HEK293 (cell line): Measurements from ENCODE around the gene TMEM135.
A peak's percentile ranks its signal among the peaks of the same experiment; 100 is the strongest.

Source experiments
- BCL11B ChIP-seq: fragments of 450-650 bp; formaldehyde crosslinking; IDR thresholded peaks from 2 replicates; pipeline ENCODE4 v1.5.1; 2016; ENCODE audit warnings: low read depth, missing biosample characterization, missing genetic modification characterization
- BCL6B ChIP-seq: fragments of 450-650 bp; formaldehyde crosslinking; IDR thresholded peaks from 2 replicates; pipeline ENCODE4 v1.5.1; 2017; ENCODE audit warnings: missing biosample characterization, missing genetic modification characterization
- GLIS2 ChIP-seq: fragments of 450-650 bp; formaldehyde crosslinking; IDR thresholded peaks from 2 replicates; pipeline ENCODE4 v1.5.1; 2016; ENCODE audit warnings: missing biosample characterization, missing genetic modification characterization
- MZF1 ChIP-seq: fragments of 450-650 bp; formaldehyde crosslinking; IDR thresholded peaks from 2 replicates; pipeline ENCODE4 v1.5.1; 2017; ENCODE audit warnings: missing biosample characterization, missing genetic modification characterization, borderline replicate concordance
- SP2 ChIP-seq: fragments of 450-650 bp; formaldehyde crosslinking; IDR thresholded peaks from 2 replicates; pipeline ENCODE4 v1.5.1; 2016; ENCODE audit warnings: missing biosample characterization, missing genetic modification characterization
- SP7 ChIP-seq: fragments of 450-650 bp; formaldehyde crosslinking; IDR thresholded peaks from 2 replicates; pipeline ENCODE4 v1.5.1; 2016; ENCODE audit warnings: missing biosample characterization, missing genetic modification characterization
- TCF7L2 ChIP-seq: IDR thresholded peaks from 2 replicates; pipeline ENCODE4 v1.6.1; 2011; ENCODE audit warnings: low read depth, mild to moderate bottlenecking, inconsistent platforms, low read length, moderate library complexity, borderline replicate concordance
- ZBTB48 ChIP-seq: fragments of 450-650 bp; formaldehyde crosslinking; IDR thresholded peaks from 2 replicates; pipeline ENCODE4 v1.5.1; 2016; ENCODE audit warnings: missing biosample characterization, missing genetic modification characterization
- ZEB2 ChIP-seq: fragments of 450-650 bp; formaldehyde crosslinking; IDR thresholded peaks from 2 replicates; pipeline ENCODE4 v1.5.1; 2016; ENCODE audit warnings: missing biosample characterization, missing genetic modification characterization
- ZFP69B ChIP-seq: fragments of 450-650 bp; formaldehyde crosslinking; IDR thresholded peaks from 2 replicates; pipeline ENCODE4 v1.5.1; 2016; ENCODE audit warnings: missing biosample characterization, missing genetic modification characterization
- ZNF155 ChIP-seq: fragments of 450-650 bp; formaldehyde crosslinking; IDR thresholded peaks from 2 replicates; pipeline ENCODE4 v1.5.1; 2016; ENCODE audit warnings: missing biosample characterization, missing genetic modification characterization
- ZNF184 ChIP-seq: fragments of 450-650 bp; IDR thresholded peaks from 2 replicates; pipeline ENCODE4 v1.5.1; 2018; ENCODE audit warnings: missing biosample characterization, mild to moderate bottlenecking, missing genetic modification characterization
- ZNF2 ChIP-seq: fragments of 450-650 bp; formaldehyde crosslinking; IDR thresholded peaks from 2 replicates; pipeline ENCODE4 v1.5.1; 2016; ENCODE audit warnings: missing biosample characterization, missing genetic modification characterization
- ZNF211 ChIP-seq: fragments of 450-650 bp; formaldehyde crosslinking; IDR thresholded peaks from 2 replicates; pipeline ENCODE4 v1.5.1; 2016; ENCODE audit warnings: low read depth, missing biosample characterization, missing genetic modification characterization
- ZNF223 ChIP-seq: fragments of 450-650 bp; formaldehyde crosslinking; IDR thresholded peaks from 2 replicates; pipeline ENCODE4 v1.5.1; 2016; ENCODE audit warnings: missing biosample characterization, missing genetic modification characterization
- ZNF37A ChIP-seq: fragments of 450-650 bp; IDR thresholded peaks from 2 replicates; pipeline ENCODE4 v1.5.1; 2018; ENCODE audit warnings: missing biosample characterization, missing genetic modification characterization
- ZNF404 ChIP-seq: fragments of 450-650 bp; formaldehyde crosslinking; IDR thresholded peaks from 2 replicates; pipeline ENCODE4 v1.5.1; 2017; ENCODE audit warnings: missing biosample characterization, missing genetic modification characterization
- ZNF416 ChIP-seq: fragments of 450-650 bp; formaldehyde crosslinking; IDR thresholded peaks from 2 replicates; pipeline ENCODE4 v1.5.1; 2016; ENCODE audit warnings: missing biosample characterization, missing genetic modification characterization
- ZNF529 ChIP-seq: fragments of 450-650 bp; formaldehyde crosslinking; IDR thresholded peaks from 2 replicates; pipeline ENCODE4 v1.5.1; 2017; ENCODE audit warnings: missing genetic modification characterization, missing biosample characterization; ENCODE audit not compliant: insufficient replicate concordance
- ZNF544 ChIP-seq: fragments of 450-650 bp; formaldehyde crosslinking; IDR thresholded peaks from 2 replicates; pipeline ENCODE4 v1.5.0; 2017; ENCODE audit warnings: missing biosample characterization, missing genetic modification characterization
- ZNF560 ChIP-seq: fragments of 450-650 bp; formaldehyde crosslinking; IDR thresholded peaks from 2 replicates; pipeline ENCODE4 v1.5.1; 2017; ENCODE audit warnings: missing biosample characterization, missing genetic modification characterization, borderline replicate concordance
- ZNF585B ChIP-seq: fragments of 450-650 bp; formaldehyde crosslinking; IDR thresholded peaks from 2 replicates; pipeline ENCODE4 v1.5.1; 2016; ENCODE audit warnings: missing biosample characterization, missing genetic modification characterization
- ZNF624 ChIP-seq: fragments of 450-650 bp; formaldehyde crosslinking; IDR thresholded peaks from 2 replicates; pipeline ENCODE4 v1.5.1; 2017; ENCODE audit warnings: missing biosample characterization, missing genetic modification characterization
- ZNF629 ChIP-seq: fragments of 450-650 bp; formaldehyde crosslinking; IDR thresholded peaks from 2 replicates; pipeline ENCODE4 v1.5.1; 2017; ENCODE audit warnings: missing biosample characterization, missing genetic modification characterization
- ZNF704 ChIP-seq: fragments of 450-650 bp; formaldehyde crosslinking; IDR thresholded peaks from 2 replicates; pipeline ENCODE4 v1.5.1; 2016; ENCODE audit warnings: missing biosample characterization, missing genetic modification characterization
- ZXDB ChIP-seq: fragments of 450-650 bp; formaldehyde crosslinking; IDR thresholded peaks from 2 replicates; pipeline ENCODE4 v1.5.1; 2016; ENCODE audit warnings: missing biosample characterization, missing genetic modification characterization
- TF ChIP-seq, protein P1 (sequence below): fragments of 450-650 bp; formaldehyde crosslinking; IDR thresholded peaks from 2 replicates; pipeline ENCODE4 v1.5.1; 2016; ENCODE audit warnings: missing biosample characterization, missing genetic modification characterization
- TF ChIP-seq, protein P2 (sequence below): fragments of 450-650 bp; formaldehyde crosslinking; IDR thresholded peaks from 2 replicates; pipeline ENCODE4 v1.5.1; 2017; ENCODE audit warnings: missing biosample characterization, missing genetic modification characterization
- TF ChIP-seq, protein P3 (sequence below): fragments of 450-650 bp; formaldehyde crosslinking; IDR thresholded peaks from 2 replicates; pipeline ENCODE4 v1.5.1; 2016; ENCODE audit warnings: missing biosample characterization, missing genetic modification characterization, borderline replicate concordance
- TF ChIP-seq, protein P4 (sequence below): fragments of 450-650 bp; formaldehyde crosslinking; IDR thresholded peaks from 2 replicates; pipeline ENCODE4 v1.5.1; 2016; ENCODE audit warnings: missing biosample characterization, missing genetic modification characterization

The TMEM135 gene

DNA sequence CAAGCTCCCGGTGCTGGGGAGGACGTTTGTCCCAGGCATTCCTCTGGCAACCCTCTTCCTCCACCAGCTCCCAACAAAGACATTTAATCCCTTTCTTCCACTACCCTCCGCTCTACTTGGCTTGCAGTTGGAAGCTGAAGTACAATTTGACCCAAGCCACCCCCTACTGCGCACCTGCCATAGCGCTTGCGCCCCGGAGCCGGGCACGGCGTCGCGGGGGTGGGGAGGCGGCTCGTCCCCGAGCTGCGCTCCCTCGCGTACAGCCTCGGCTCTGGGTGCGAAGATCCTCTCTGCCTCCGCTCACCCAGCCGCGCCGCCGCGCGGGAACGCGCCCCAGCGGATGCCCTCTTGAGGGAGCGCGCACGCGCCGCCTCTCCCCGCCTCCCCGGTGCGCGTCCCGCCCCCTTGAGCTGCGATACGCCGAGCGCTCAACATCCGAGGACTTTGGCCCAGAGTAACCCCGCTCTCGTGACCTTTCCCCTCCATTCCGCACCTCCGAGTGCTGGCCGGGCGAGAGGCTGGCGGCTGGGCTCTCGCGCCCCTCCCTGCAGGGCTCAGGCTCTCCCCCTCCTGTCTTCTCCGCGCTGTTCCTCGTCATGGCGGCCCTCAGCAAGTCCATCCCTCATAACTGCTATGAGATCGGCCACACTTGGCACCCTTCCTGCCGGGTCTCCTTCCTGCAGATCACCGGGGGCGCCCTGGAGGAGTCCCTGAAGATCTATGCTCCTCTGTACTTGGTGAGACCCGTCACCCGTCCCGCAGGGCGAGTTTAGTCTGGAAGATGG, at the start of gene TMEM135 (continued):
- TF ChIP-seq, protein P1, sequence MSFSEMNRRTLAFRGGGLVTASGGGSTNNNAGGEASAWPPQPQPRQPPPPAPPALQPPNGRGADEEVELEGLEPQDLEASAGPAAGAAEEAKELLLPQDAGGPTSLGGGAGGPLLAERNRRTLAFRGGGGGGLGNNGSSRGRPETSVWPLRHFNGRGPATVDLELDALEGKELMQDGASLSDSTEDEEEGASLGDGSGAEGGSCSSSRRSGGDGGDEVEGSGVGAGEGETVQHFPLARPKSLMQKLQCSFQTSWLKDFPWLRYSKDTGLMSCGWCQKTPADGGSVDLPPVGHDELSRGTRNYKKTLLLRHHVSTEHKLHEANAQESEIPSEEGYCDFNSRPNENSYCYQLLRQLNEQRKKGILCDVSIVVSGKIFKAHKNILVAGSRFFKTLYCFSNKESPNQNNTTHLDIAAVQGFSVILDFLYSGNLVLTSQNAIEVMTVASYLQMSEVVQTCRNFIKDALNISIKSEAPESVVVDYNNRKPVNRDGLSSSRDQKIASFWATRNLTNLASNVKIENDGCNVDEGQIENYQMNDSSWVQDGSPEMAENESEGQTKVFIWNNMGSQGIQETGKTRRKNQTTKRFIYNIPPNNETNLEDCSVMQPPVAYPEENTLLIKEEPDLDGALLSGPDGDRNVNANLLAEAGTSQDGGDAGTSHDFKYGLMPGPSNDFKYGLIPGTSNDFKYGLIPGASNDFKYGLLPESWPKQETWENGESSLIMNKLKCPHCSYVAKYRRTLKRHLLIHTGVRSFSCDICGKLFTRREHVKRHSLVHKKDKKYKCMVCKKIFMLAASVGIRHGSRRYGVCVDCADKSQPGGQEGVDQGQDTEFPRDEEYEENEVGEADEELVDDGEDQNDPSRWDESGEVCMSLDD (tag by site-specific recombination): peak; percentile 73
- TF ChIP-seq ZXDB (tag by site-specific recombination): 0 out of 2 replicates have a peak, but pooled peaks have one; percentile 47
- no peak for TF ChIP-seq ZNF2 (tag by site-specific recombination)
- TF ChIP-seq ZNF211 (tag by site-specific recombination): no peak
- TF ChIP-seq ZNF37A (tag by site-specific recombination): no peak
- peak; percentile 68; the same call in 1 of the 2 replicates for TF ChIP-seq BCL11B (tag by site-specific recombination)
- TF ChIP-seq ZNF585B (tag by site-specific recombination): no peak
- TF ChIP-seq ZBTB48 (tag by site-specific recombination): 0 out of 2 replicates have a peak, but pooled peaks have one; percentile 15
- peak; percentile 72; the same call in 1 of the 2 replicates for TF ChIP-seq GLIS2 (tag by site-specific recombination)
- no peak for TF ChIP-seq ZNF184
- no peak for TF ChIP-seq ZNF624 (tag by site-specific recombination)
- peak; percentile 65 for TF ChIP-seq SP7 (tag by site-specific recombination)
- TF ChIP-seq ZNF223 (tag by site-specific recombination): no peak
- peak; percentile 87 for TF ChIP-seq ZEB2 (tag by site-specific recombination)
- TF ChIP-seq ZNF416 (tag by site-specific recombination): no peak
- TF ChIP-seq ZNF560 (tag by site-specific recombination): no peak
- TF ChIP-seq ZNF629 (tag by site-specific recombination): peak; percentile 50; the same call in 1 of the 2 replicates
- no peak for TF ChIP-seq ZNF529 (tag by site-specific recombination)
- TF ChIP-seq BCL6B (tag by site-specific recombination): no peak
- TF ChIP-seq, protein P2, sequence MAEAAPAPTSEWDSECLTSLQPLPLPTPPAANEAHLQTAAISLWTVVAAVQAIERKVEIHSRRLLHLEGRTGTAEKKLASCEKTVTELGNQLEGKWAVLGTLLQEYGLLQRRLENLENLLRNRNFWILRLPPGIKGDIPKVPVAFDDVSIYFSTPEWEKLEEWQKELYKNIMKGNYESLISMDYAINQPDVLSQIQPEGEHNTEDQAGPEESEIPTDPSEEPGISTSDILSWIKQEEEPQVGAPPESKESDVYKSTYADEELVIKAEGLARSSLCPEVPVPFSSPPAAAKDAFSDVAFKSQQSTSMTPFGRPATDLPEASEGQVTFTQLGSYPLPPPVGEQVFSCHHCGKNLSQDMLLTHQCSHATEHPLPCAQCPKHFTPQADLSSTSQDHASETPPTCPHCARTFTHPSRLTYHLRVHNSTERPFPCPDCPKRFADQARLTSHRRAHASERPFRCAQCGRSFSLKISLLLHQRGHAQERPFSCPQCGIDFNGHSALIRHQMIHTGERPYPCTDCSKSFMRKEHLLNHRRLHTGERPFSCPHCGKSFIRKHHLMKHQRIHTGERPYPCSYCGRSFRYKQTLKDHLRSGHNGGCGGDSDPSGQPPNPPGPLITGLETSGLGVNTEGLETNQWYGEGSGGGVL: peak; percentile 68; the same call in 1 of the 2 replicates
- peak; percentile 73 for TF ChIP-seq SP2
- TF ChIP-seq MZF1: no peak
- no peak for TF ChIP-seq TCF7L2
- TF ChIP-seq ZNF704 (tag by site-specific recombination): no peak
- TF ChIP-seq, protein P3, sequence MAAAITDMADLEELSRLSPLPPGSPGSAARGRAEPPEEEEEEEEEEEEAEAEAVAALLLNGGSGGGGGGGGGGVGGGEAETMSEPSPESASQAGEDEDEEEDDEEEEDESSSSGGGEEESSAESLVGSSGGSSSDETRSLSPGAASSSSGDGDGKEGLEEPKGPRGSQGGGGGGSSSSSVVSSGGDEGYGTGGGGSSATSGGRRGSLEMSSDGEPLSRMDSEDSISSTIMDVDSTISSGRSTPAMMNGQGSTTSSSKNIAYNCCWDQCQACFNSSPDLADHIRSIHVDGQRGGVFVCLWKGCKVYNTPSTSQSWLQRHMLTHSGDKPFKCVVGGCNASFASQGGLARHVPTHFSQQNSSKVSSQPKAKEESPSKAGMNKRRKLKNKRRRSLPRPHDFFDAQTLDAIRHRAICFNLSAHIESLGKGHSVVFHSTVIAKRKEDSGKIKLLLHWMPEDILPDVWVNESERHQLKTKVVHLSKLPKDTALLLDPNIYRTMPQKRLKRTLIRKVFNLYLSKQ (tag by site-specific recombination): no peak
- no peak for TF ChIP-seq ZNF155 (tag by site-specific recombination)
- TF ChIP-seq ZNF544: no peak
- TF ChIP-seq ZFP69B (tag by site-specific recombination): no peak
- no peak for TF ChIP-seq ZNF404 (tag by site-specific recombination)
- TF ChIP-seq, protein P4, sequence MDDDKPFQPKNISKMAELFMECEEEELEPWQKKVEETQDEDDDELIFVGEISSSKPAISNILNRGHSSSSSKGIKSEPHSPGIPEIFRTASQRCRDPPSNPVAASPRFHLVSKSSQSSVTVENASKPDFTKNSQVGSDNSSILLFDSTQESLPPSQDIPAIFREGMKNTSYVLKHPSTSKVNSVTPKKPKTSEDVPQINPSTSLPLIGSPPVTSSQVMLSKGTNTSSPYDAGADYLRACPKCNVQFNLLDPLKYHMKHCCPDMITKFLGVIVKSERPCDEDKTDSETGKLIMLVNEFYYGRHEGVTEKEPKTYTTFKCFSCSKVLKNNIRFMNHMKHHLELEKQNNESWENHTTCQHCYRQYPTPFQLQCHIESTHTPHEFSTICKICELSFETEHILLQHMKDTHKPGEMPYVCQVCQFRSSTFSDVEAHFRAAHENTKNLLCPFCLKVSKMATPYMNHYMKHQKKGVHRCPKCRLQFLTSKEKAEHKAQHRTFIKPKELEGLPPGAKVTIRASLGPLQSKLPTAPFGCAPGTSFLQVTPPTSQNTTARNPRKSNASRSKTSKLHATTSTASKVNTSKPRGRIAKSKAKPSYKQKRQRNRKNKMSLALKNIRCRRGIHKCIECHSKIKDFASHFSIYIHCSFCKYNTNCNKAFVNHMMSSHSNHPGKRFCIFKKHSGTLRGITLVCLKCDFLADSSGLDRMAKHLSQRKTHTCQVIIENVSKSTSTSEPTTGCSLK (tag by site-specific recombination): no peak
